Measurements from ENCODE around the gene AHSA1. TPM values are rescaled to one million over a fixed set of nuclear protein-coding genes. Genes with fewer than 3 reads are reported as not detected.

The AHSA1 gene
- total and polyA plus RNA-seq, 4 donors, result 66.5 to 110 (median 85.4) TPM

GRCh38 chr14:77508876-77509275, 51.0 kb downstream of the AHSA1 start:
- Histone ChIP-seq H3K27me3 (ENCODE audit: control insufficient read depth in 1 of 2, insufficient read depth in 2 of 2, low read length in 1 of 2) (no peaks in the 10 kb centered on the region), H3K4me1 (ENCODE audit: control insufficient read depth in 1 of 2, insufficient read depth in 2 of 2, low read length in 2 of 2) (no peaks in the 10 kb centered on the region), H3K9me3 (ENCODE audit: control insufficient read depth, low read length) (no peaks in the 10 kb centered on the region), H3K36me3 (ENCODE audit: control insufficient read depth in 1 of 2, insufficient read depth in 2 of 2, low read length in 1 of 2) (peaks cover 0 to 7% of the 10 kb centered on the region in 2 donors), H3K27ac (ENCODE audit: low read depth in 1 of 2, low read length in 2 of 2) (no peak overlapping the region), H3K4me3 (ENCODE audit: low read length in 2 of 2) (no peak overlapping the region)
- DNase-seq (no peak), ATAC-seq (ENCODE audit: low FRiP score) (no peak)
- intact Hi-C loops (cut with DNase I), result no loop called here
- 95 to 98% methylated on average over 3 of the region's 3 CpGs for WGBS, 2 donors

DNA sequence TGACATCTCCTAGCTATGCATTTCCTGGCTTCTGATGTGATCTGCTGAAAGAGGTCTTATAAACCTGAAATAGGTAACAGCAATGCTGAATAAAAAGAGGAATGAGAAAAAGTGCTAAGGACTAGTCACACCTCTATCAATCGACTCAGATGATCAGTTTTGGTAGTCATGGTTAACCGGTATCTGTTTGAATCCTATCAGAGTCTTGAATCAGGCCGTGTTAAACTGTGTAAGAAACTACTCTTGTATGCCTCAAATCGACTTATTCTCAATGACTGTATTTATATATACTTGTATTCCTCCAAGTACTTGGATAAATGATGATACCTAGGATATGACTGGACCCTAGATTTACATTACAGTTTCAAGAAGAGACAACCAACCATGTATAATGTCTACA, 51.5 kb downstream of the AHSA1 start:
- no peak overlapping the region for H3K4me3 ChIP-seq (ENCODE audit: low read length in 2 of 2)
- DNase-seq, result no peak
- intact Hi-C loops (cut with DNase I), result no loop called here
- 93 to 94% methylated on average over 4 of the region's 4 CpGs for WGBS, 2 donors
- H3K9me3 ChIP-seq (ENCODE audit: control insufficient read depth, low read length), result no peaks in the 10 kb centered on the region
- H3K4me1 ChIP-seq (ENCODE audit: control insufficient read depth in 1 of 2, insufficient read depth in 2 of 2, low read length in 2 of 2), result no peaks in the 10 kb centered on the region
- H3K36me3 ChIP-seq (ENCODE audit: control insufficient read depth in 1 of 2, insufficient read depth in 2 of 2, low read length in 1 of 2), result peaks cover 0 to 7% of the 10 kb centered on the region in 2 donors
- ATAC-seq (ENCODE audit: low FRiP score), result no peak
- no peaks in the 10 kb centered on the region for H3K27me3 ChIP-seq (ENCODE audit: control insufficient read depth in 1 of 2, insufficient read depth in 2 of 2, low read length in 1 of 2)
- no peak overlapping the region for H3K27ac ChIP-seq (ENCODE audit: low read depth in 1 of 2, low read length in 2 of 2)

DNA sequence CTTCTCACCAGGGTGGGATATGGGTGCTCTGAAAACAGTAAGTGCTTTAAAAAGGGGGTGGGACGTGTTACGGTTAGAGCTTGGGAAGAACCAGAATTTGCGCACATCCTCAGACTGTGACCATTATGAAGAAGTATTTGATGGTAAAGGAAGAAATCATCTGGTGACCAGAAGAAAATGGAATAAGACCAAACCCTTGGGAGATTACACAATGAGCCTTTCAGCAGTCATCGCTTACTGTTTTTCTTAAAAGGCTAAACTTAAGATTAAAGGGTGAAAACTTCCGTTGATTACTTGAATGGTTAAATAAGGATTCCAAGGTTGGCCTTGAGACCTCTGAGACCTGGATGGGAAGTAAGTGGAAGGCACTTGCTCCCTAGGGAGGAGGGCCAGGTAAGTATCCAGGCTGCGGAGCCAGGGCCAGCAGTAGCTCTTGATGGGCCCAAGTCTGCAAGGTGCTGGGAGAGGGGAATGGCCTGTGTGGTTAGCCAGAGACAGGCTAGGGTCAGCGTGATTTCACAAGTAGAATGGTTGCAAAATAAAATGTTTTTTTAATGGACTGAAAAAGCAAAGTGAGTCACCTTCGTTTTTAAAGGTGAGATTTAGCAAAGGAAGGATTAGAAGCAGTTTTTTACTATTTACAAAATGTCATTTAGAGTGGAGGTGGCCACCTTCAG, 53.7 kb downstream of the AHSA1 start:
- intact Hi-C loops (cut with DNase I), result no loop called here
- peaks cover 0 to 7% of the 10 kb centered on the region in 2 donors for H3K36me3 ChIP-seq (ENCODE audit: control insufficient read depth in 1 of 2, insufficient read depth in 2 of 2, low read length in 1 of 2)
- ATAC-seq (ENCODE audit: low FRiP score), result no peak

DNA sequence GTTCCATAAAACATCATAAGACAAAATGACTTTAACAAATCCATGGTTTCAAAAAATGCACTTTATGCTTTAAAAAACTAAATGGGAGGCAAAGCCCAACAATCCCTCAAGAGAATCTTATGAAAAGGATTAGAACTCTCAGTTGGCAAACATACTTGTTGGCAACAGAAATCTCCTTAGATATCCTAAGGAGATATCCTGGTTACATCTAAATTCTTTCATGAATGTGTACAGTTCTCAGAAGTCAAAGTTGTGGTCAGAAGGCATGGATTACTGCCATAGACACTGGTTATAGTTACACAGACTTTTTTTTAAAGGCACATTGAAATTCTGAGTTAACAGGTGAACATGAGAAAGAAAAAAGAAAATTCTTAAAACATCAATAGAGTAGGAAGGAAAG, 58.2 kb downstream of the AHSA1 start:
- no peak for DNase-seq
- Histone ChIP-seq H3K9me3 (ENCODE audit: control insufficient read depth, low read length) (no peaks in the 10 kb centered on the region), H3K4me1 (ENCODE audit: control insufficient read depth in 1 of 2, insufficient read depth in 2 of 2, low read length in 2 of 2) (no peaks in the 10 kb centered on the region), H3K4me3 (ENCODE audit: low read length in 2 of 2) (no peak overlapping the region), H3K36me3 (ENCODE audit: control insufficient read depth in 1 of 2, insufficient read depth in 2 of 2, low read length in 1 of 2) (peaks cover 3 to 9% of the 10 kb centered on the region in 2 donors), H3K27ac (ENCODE audit: low read depth in 1 of 2, low read length in 2 of 2) (no peak overlapping the region), H3K27me3 (ENCODE audit: control insufficient read depth in 1 of 2, insufficient read depth in 2 of 2, low read length in 1 of 2) (no peaks in the 10 kb centered on the region)
- no peak for ATAC-seq (ENCODE audit: low FRiP score)
- intact Hi-C loops (cut with DNase I), result no loop called here

More for the DNA sequence above, 53.7 kb downstream of the AHSA1 start:
- H3K4me3 ChIP-seq (ENCODE audit: low read length in 2 of 2), result no peak overlapping the region
- WGBS, 2 donors, result 89 to 93% methylated on average over 8 of the region's 8 CpGs
- no peaks in the 10 kb centered on the region for H3K9me3 ChIP-seq (ENCODE audit: control insufficient read depth, low read length)
- H3K27ac ChIP-seq (ENCODE audit: low read depth in 1 of 2, low read length in 2 of 2), result no peak overlapping the region
- H3K4me1 ChIP-seq (ENCODE audit: control insufficient read depth in 1 of 2, insufficient read depth in 2 of 2, low read length in 2 of 2), result no peaks in the 10 kb centered on the region
- H3K27me3 ChIP-seq (ENCODE audit: control insufficient read depth in 1 of 2, insufficient read depth in 2 of 2, low read length in 1 of 2), result no peaks in the 10 kb centered on the region
- DNase-seq, result no peak

Other genes starting within 250 kb of the AHSA1 start
- not detected for gene NGB, start 186.9 kb upstream of the AHSA1 start, total RNA-seq
- not detected for gene NGB, start 186.9 kb upstream of the AHSA1 start, polyA plus RNA-seq
- gene POMT2, start 137.2 kb upstream of the AHSA1 start, total RNA-seq, result 10 to 100 TPM; 15.6 to 23.4 TPM
- gene POMT2, start 137.2 kb upstream of the AHSA1 start, polyA plus RNA-seq, result 10 to 100 TPM in 1 of 2 donors, 1 to 10 TPM in 1; 3.1 to 20.3 TPM
- 1 to 10 TPM; 5.8 to 8.6 TPM for gene GSTZ1, start 137.1 kb upstream of the AHSA1 start, total RNA-seq
- 10 to 100 TPM in 1 of 2 donors, 1 to 10 TPM in 1; 9.9 to 17.2 TPM for gene GSTZ1, start 137.1 kb upstream of the AHSA1 start, polyA plus RNA-seq
- gene TMED8, start 81.0 kb upstream of the AHSA1 start, total RNA-seq, result 1 to 10 TPM; 8.0 to 9.4 TPM
- 1 to 10 TPM; 2.5 to 4.0 TPM for gene TMED8, start 81.0 kb upstream of the AHSA1 start, polyA plus RNA-seq
- gene SAMD15, start 80.7 kb upstream of the AHSA1 start, total RNA-seq, result under 1 TPM; 0.42 to 0.71 TPM
- gene SAMD15, start 80.7 kb upstream of the AHSA1 start, polyA plus RNA-seq, result 1 to 10 TPM in 1 of 2 donors, under 1 TPM in 1; 0.36 to 7.4 TPM
- gene NOXRED1, start 34.6 kb upstream of the AHSA1 start, total RNA-seq, result 1 to 10 TPM in 1 of 2 donors, under 1 TPM in 1; 0.32 to 1.0 TPM
- gene NOXRED1, start 34.6 kb upstream of the AHSA1 start, polyA plus RNA-seq, result under 1 TPM in 1 of 2 donors, not detected in 1; 0.13 TPM
- gene VIPAS39, start 492 bp upstream of the AHSA1 start, total RNA-seq, result 10 to 100 TPM; 13.4 to 17.0 TPM
- 10 to 100 TPM in 1 of 2 donors, 1 to 10 TPM in 1; 6.1 to 17.3 TPM for gene VIPAS39, start 492 bp upstream of the AHSA1 start, polyA plus RNA-seq
- under 1 TPM in 1 of 2 donors, not detected in 1; 0.39 TPM for gene ISM2, start 40.7 kb downstream of the AHSA1 start, total RNA-seq
- not detected for gene ISM2, start 40.7 kb downstream of the AHSA1 start, polyA plus RNA-seq
- gene SPTLC2, start 158.5 kb downstream of the AHSA1 start, total RNA-seq, result 10 to 100 TPM; 37.8 to 45.4 TPM
- 1 to 10 TPM; 2.3 to 3.1 TPM for gene SPTLC2, start 158.5 kb downstream of the AHSA1 start, polyA plus RNA-seq
- 10 to 100 TPM in 1 of 2 donors, 1 to 10 TPM in 1; 7.4 to 12.6 TPM for gene ALKBH1, start 249.9 kb downstream of the AHSA1 start, total RNA-seq
- gene ALKBH1, start 249.9 kb downstream of the AHSA1 start, polyA plus RNA-seq, result 1 to 10 TPM; 4.6 to 7.2 TPM